ENCODE measurements around the gene NMRAL1. TPM values are rescaled to one million over a fixed set of nuclear protein-coding genes. Genes with fewer than 3 reads are reported as not detected.

NMRAL1 gene
- 43.0 to 49.1 TPM (median 47.6 TPM) in 5 replicates for total RNA-seq (2022; extraction: Qiagen RNA extraction)

GRCh38 chr16:4474192-4474961 is at the start of gene NMRAL1:
Gene NMRAL1 (minus strand): TSS chr16:4474625. CDS start chr16:4474132, 493 bp downstream.

GRCh38 chr16:4475880-4476788 is 1.7 kb upstream of the NMRAL1 start, which contains the start of gene HMOX2:
Gene HMOX2 (plus strand): TSS chr16:4476398. CDS start chr16:4505525, 29,127 bp downstream.

GRCh38 chr16:4425378-4426020 is 48.9 kb downstream of the NMRAL1 start, which contains the start of gene DNAJA3:
Gene DNAJA3 (plus strand): TSS chr16:4425868. CDS start chr16:4425882, 14 bp downstream.

GRCh38 chr16:4416200-4417032 is 58.0 kb downstream of the NMRAL1 start, which contains the start of gene CORO7:
Gene CORO7 (minus strand): TSS chr16:4416596. CDS start chr16:4416518, 78 bp downstream.

Other genes starting within 250 kb of the NMRAL1 start
- gene SRL, start 232.5 kb downstream of the NMRAL1 start, total RNA-seq (2022; extraction: Qiagen RNA extraction), result 0.03 to 0.08 TPM (median 0.06 TPM) in 5 replicates
- gene TFAP4, start 201.6 kb downstream of the NMRAL1 start, total RNA-seq (2022; extraction: Qiagen RNA extraction), result 14.5 to 17.3 TPM (median 15.0 TPM) in 5 replicates
- 18.7 to 26.8 TPM (median 25.8 TPM) in 5 replicates for gene GLIS2, start 158.6 kb downstream of the NMRAL1 start, total RNA-seq (2022; extraction: Qiagen RNA extraction)
- 55.3 to 73.4 TPM (median 71.7 TPM) in 5 replicates for gene PAM16, start 123.3 kb downstream of the NMRAL1 start, total RNA-seq (2022; extraction: Qiagen RNA extraction)
- 3.3 to 5.1 TPM (median 5.0 TPM) in 5 replicates for gene VASN, start 102.8 kb downstream of the NMRAL1 start, total RNA-seq (2022; extraction: Qiagen RNA extraction)
- gene CORO7, start 58.0 kb downstream of the NMRAL1 start, total RNA-seq (2022; extraction: Qiagen RNA extraction), result 11.6 to 18.8 TPM (median 17.3 TPM) in 5 replicates
- gene DNAJA3, start 48.8 kb downstream of the NMRAL1 start, total RNA-seq (2022; extraction: Qiagen RNA extraction), result 58.0 to 69.0 TPM (median 66.0 TPM) in 5 replicates
- 59.5 to 70.9 TPM (median 67.8 TPM) in 5 replicates for gene HMOX2, start 1.8 kb upstream of the NMRAL1 start, total RNA-seq (2022; extraction: Qiagen RNA extraction)
- gene CDIP1, start 64.1 kb upstream of the NMRAL1 start, total RNA-seq (2022; extraction: Qiagen RNA extraction), result 13.8 to 15.2 TPM (median 14.7 TPM) in 5 replicates
- gene C16orf96, start 81.7 kb upstream of the NMRAL1 start, total RNA-seq (2022; extraction: Qiagen RNA extraction), result 0.02 to 0.06 TPM (median 0.04 TPM) in 5 replicates
- gene UBALD1, start 140.3 kb upstream of the NMRAL1 start, total RNA-seq (2022; extraction: Qiagen RNA extraction), result 37.2 to 67.4 TPM (median 63.7 TPM) in 5 replicates
- gene MGRN1, start 150.2 kb upstream of the NMRAL1 start, total RNA-seq (2022; extraction: Qiagen RNA extraction), result 38.6 to 45.5 TPM (median 45.1 TPM) in 5 replicates
- gene NUDT16L1, start 218.9 kb upstream of the NMRAL1 start, total RNA-seq (2022; extraction: Qiagen RNA extraction), result 19.3 to 27.6 TPM (median 26.4 TPM) in 5 replicates